AG04450 (cell line): ENCODE data around the gene ZNF408. TPM values are rescaled to one million over a fixed set of nuclear protein-coding genes. Genes with fewer than 3 reads are reported as not detected.

ENCODE experiments used
- CTCF ChIA-PET: fragments of 300-600, 350-600 bp; formaldehyde crosslinking; extraction: SDS; loops from one replicate; lab custom pipeline; 2022; ENCODE audit warnings: antibody characterized with exemption, inconsistent platforms; lab: Charles Lee
- POLR2A ChIA-PET: fragments of 350-600 bp; formaldehyde crosslinking; extraction: SDS; loops from one replicate; lab custom pipeline; 2021; ENCODE audit warnings: antibody characterized with exemption, inconsistent platforms; lab: Yijun Ruan, JAX
- DNase-seq: peaks from one replicate; pipeline ENCODE4 v3.0.0-alpha.2; 2011; ENCODE audit warnings: low read depth, low spot score
- H3K27ac ChIP-seq: one replicate; pipeline ENCODE4 v1.5.1; 2012; ENCODE audit warnings: low read depth, low read length, control low read depth
- H3K27me3 ChIP-seq: one replicate; pipeline ENCODE4 v1.6.0; 2012; ENCODE audit warnings: low read length; ENCODE audit not compliant: control insufficient read depth, insufficient read depth
- H3K4me3 ChIP-seq: 2 replicates; pipeline ENCODE4 v1.5.1; 2011; ENCODE audit warnings: mild to moderate bottlenecking, low read depth, low read length, control low read depth
- H3K9me3 ChIP-seq: 2 replicates; pipeline ENCODE4 v1.5.1; 2012; ENCODE audit warnings: low read length; ENCODE audit not compliant: control insufficient read depth, insufficient read depth
- polyA plus RNA-seq: library from polyadenylated mRNA; depleted of rRNA; stranded (reverse); fragments of >200 nt; gene quantifications from 2 replicates; pipeline ENCODE4 v1.2.3, GENCODE V29; 2011
- TF ChIP-seq, protein P1 (sequence below): IDR thresholded peaks from 2 replicates; pipeline ENCODE4 v1.5.1; 2011; ENCODE audit warnings: low read depth, low read length, control low read depth, inconsistent platforms

The ZNF408 gene
- polyA plus RNA-seq, 1 experiment = 4.9 TPM

- TF ChIP-seq, protein P1, sequence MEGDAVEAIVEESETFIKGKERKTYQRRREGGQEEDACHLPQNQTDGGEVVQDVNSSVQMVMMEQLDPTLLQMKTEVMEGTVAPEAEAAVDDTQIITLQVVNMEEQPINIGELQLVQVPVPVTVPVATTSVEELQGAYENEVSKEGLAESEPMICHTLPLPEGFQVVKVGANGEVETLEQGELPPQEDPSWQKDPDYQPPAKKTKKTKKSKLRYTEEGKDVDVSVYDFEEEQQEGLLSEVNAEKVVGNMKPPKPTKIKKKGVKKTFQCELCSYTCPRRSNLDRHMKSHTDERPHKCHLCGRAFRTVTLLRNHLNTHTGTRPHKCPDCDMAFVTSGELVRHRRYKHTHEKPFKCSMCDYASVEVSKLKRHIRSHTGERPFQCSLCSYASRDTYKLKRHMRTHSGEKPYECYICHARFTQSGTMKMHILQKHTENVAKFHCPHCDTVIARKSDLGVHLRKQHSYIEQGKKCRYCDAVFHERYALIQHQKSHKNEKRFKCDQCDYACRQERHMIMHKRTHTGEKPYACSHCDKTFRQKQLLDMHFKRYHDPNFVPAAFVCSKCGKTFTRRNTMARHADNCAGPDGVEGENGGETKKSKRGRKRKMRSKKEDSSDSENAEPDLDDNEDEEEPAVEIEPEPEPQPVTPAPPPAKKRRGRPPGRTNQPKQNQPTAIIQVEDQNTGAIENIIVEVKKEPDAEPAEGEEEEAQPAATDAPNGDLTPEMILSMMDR = no peak
- CTCF ChIA-PET = no interaction called here
- DNase-seq = no peak
- POLR2A ChIA-PET = interaction anchor here (1.2 kb wide), 1 partner anchor 28 kb away, joined by 3 read pairs; the partner anchor contains the start of genes ARHGAP1 and ZNF408
- no peaks in the 10 kb centered on the region for H3K27me3 ChIP-seq
- no peak overlapping the region for H3K27ac ChIP-seq
- no peaks in the 10 kb centered on the region; the same call in 1 of the 2 replicates for H3K9me3 ChIP-seq
- no peak overlapping the region for H3K4me3 ChIP-seq
Measured at GRCh38 chr11:46728659-46729040, 27.8 kb downstream of the ZNF408 start.

GRCh38 chr11:46729110-46730027 is 28.5 kb downstream of the ZNF408 start:
- DNase-seq = no peak
- H3K9me3 ChIP-seq = no peaks in the 10 kb centered on the region; the same call in 1 of the 2 replicates
- no peaks in the 10 kb centered on the region for H3K27me3 ChIP-seq
- TF ChIP-seq, protein P1 = no peak
- no peak overlapping the region for H3K4me3 ChIP-seq
- CTCF ChIA-PET = no interaction called here
- POLR2A ChIA-PET = no interaction called here
- no peak overlapping the region for H3K27ac ChIP-seq

- POLR2A ChIA-PET = no interaction called here
- no peaks in the 10 kb centered on the region for H3K27me3 ChIP-seq
- H3K4me3 ChIP-seq = no peak overlapping the region
- no peak overlapping the region for H3K27ac ChIP-seq
- TF ChIP-seq, protein P1 = no peak
- no peaks in the 10 kb centered on the region; the same call in 1 of the 2 replicates for H3K9me3 ChIP-seq
- CTCF ChIA-PET = no interaction called here
- no peak for DNase-seq
Measured at GRCh38 chr11:46731545-46731944, 30.7 kb downstream of the ZNF408 start.

DNA sequence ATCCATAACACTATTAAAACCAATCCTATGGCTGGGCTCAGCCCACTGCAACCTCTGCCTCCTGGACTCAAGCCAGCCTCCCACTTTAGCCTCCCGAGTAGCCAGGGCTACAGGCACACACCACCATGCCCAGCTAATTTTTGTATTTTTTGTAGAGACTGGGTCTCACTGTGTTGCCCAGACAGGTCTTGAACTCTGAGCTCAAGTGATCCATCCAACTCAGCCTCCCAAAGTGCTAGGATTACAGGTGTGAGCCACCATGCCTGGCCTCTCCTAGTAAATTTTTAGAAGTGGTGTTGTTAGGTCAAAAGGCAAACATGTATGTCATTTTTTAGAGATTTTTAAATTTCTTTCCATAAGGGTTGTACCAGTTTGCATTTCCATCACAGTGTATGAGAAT is 32.4 kb downstream of the ZNF408 start:
- TF ChIP-seq, protein P1 = no peak
- ChIA-PET POLR2A (no interaction called here), CTCF (no interaction called here)
- Histone ChIP-seq H3K9me3 (no peaks in the 10 kb centered on the region; the same call in 1 of the 2 replicates), H3K27ac (no peak overlapping the region), H3K4me3 (no peak overlapping the region), H3K27me3 (no peaks in the 10 kb centered on the region)
- no peak for DNase-seq

GRCh38 chr11:46736146-46736545 is 35.3 kb downstream of the ZNF408 start:
- Histone ChIP-seq H3K27ac (no peak overlapping the region), H3K27me3 (no peaks in the 10 kb centered on the region), H3K4me3 (no peak overlapping the region), H3K9me3 (no peaks in the 10 kb centered on the region)
- POLR2A ChIA-PET = no interaction called here
- TF ChIP-seq, protein P1 = no peak
- no peak for DNase-seq
- CTCF ChIA-PET = no interaction called here
